Measurements from ENCODE around the gene JUND.

The JUND gene

DNA sequence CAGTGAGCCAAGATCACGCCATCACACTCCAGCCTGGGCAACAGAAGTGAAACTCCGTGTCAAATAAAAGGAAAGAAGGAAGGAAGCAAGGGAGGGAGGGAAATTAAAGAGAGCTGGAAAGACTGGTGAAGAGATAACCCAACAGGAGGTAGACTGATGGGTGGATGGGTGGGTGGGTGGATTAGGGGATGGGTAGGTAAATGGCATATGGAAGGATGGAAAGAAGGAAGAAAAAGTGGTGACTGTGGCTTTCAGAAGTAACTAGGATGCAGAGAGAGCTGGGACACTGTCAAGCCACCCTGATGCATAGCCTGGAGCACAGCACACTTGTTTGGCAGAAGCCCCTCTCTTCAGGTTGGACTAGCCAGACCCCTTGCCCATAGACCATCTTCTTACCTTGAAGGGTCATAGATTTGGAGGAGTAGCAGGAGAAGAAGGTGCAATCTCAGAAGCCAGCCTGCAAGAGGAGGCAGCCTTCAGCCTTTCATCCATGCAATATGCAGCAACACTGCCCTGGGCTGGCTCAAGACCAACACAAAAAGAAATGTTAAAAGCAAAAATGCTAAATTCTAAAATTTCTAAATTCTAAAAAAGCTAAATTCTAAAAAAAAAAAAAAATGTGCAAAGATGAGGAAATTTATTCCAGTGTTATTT is 12.2 kb downstream of the JUND start:
- DNase-seq (ENCODE audit: low read depth in 2 of 2): no peak

- no peak for DNase-seq (ENCODE audit: low read depth in 2 of 2)
Measured at GRCh38 chr19:18266771-18267686, 14.4 kb downstream of the JUND start.

DNA sequence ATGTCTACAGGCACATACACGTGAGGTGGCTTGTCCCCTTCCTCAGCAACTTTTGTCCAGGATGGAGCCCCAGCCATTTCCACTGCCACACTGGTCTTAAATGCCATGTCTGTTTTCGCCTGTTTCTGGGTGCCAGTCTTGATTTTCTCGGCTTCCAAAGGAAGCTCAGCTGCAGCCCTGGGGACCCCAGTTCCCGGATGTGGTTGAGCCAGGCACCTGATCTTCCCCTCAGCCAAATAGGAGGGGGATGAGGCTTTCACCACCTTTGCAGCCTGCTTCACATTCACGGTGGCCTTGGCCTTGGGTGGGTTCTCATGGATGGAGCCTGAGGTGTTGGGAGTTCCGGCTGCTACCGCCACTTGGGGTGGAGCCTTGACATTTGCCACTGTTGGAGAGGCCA is 15.8 kb downstream of the JUND start:
- no peak for DNase-seq (ENCODE audit: low read depth in 2 of 2)

GRCh38 chr19:18264971-18265540 is 16.4 kb downstream of the JUND start:
- DNase-seq (ENCODE audit: low read depth in 2 of 2): no peak

DNA sequence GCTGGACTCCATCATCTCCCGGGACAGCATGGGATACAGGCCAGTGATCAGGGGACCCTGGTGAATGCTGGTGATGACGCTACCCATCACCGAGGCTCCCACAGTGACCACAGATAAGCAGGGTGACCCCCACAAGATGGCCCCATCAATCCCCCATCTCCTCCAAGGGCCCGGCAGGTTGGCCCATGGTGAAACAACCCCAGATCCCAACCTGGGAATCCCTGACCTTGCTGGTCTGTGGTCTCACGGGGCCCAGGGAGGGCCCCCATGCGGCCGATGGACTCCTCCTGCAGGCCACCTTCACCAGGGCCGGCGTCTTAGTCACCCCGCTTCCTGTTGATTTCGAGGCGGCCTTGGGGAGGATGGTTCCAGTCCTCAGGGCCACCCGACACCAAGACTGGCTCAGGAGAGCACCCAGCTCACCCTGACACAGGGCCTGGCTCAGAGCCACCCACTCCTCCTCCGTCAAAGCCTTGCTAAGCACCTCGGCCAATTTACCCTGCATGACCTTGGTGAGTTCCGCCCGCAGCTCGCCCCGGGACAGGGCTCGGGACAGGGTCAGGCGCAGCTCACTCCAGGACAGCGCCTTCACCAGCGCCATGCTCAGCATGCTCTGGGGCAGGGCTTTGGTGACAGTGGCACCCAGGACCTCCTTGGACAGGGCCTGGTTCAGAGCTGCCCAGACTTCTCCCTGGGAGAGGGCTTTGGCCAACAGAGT is 17.1 kb downstream of the JUND start:
- DNase-seq (ENCODE audit: low read depth in 2 of 2): no peak

- no peak for DNase-seq (ENCODE audit: low read depth in 2 of 2)
Measured at GRCh38 chr19:18263324-18264136, 17.9 kb downstream of the JUND start.

- DNase-seq (ENCODE audit: low read depth in 2 of 2): no peak
Measured at GRCh38 chr19:18262917-18263316, 18.5 kb downstream of the JUND start.

GRCh38 chr19:18262144-18262543 is 19.3 kb downstream of the JUND start:
- no peak for DNase-seq (ENCODE audit: low read depth in 2 of 2)

- DNase-seq (ENCODE audit: low read depth in 2 of 2): no peak
Measured at GRCh38 chr19:18261474-18261873, 19.9 kb downstream of the JUND start.

- no peak for DNase-seq (ENCODE audit: low read depth in 2 of 2)
Measured at GRCh38 chr19:18259893-18260292, 21.5 kb downstream of the JUND start.

DNA sequence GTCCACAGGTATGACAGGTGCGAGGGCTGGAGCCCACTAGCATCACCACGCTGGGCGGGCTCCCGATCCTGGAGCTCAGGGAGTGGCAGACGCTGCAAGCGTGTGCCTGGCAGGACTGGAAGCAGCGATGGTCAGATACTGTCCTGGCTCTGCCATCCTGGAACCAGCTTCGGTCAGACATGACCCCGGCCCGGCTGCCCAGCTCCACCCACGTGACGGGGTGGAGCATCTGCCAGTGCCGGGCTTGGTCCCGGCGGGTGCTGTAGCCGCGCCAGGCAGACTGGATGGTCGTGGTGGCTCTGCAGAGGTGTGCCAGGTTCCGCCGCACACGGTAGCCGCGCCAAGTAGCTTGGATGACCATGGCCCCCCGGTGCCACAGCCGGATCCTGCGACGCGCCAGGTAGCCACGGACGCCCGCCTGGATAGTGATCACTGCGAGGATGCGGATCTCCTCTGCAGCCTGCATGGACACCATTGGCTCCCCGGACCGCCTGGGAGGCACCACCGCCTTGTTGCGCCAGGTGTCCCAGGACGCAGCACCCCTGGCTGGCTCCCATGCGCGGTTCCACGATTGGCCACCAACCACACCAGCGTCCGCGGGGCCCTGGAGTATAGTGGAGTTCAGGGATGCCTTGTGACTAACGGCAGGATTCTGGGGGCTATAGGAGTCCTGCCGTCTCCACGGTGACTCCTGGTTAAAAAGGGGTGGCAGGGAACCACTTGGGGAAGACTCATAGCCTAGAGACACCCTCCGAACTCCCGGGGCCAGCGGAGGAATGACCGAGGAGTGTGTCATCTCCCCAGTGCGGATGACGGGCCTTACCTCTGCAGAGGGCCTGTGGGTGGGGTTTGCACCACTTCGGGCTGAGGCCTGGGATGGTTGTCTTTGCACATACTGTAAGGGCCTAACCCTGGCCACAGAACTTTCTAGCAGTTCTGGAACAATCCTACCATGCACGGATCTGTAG is 23.6 kb downstream of the JUND start:
- no peak for DNase-seq (ENCODE audit: low read depth in 2 of 2)

DNA sequence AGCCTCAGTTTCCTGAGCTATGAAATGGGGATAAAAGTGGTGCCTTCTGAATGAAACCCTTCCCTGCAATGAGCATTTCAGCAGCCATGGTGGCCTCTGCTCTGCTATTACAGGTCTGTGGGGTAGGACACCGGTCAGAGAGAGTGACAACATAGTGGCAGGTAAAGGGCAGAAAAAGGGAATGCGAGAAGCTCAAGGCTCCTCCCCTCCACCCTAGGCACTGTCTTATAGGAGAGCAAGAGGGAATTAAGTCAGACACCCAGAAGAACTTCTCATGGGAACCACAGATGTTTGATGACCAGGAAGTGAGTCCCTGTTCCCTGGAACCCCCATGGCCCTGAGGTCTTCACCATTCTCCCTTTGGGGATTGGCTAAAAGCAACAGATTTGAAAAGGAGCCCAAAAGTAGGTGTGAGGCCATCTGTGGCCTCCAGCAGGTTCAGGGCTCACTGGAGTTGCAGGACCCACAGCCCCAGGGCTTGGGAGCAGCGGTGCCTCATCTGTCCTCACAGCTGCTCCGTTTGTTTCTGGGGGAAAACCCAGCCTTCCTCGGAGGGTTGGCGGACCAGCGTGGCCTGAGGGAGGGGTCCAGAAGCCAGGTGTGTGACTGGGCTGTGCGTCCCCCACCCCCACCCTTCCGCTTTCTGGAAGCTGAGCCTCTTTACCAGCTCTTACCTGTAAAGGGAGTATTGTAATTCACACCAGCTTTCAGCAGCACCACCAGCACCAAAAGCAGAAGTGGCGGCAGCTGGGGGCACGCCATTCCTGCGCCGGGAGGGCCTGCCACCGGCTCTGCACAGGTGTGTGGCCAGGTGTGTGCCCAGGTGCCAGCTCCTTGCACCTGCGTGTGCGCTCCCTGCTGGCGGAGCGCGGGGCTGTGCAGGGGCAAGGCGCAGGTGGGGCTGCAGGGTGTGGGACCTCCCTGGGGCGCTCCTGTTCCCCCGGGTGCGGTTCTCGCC is 26.6 kb downstream of the JUND start:
- DNase-seq (ENCODE audit: low read depth in 2 of 2): no peak

- DNase-seq (ENCODE audit: low read depth in 2 of 2): no peak
Measured at GRCh38 chr19:18253716-18254115, 27.7 kb downstream of the JUND start.

- no peak for DNase-seq (ENCODE audit: low read depth in 2 of 2)
Measured at GRCh38 chr19:18253130-18253529, 28.3 kb downstream of the JUND start.

DNA sequence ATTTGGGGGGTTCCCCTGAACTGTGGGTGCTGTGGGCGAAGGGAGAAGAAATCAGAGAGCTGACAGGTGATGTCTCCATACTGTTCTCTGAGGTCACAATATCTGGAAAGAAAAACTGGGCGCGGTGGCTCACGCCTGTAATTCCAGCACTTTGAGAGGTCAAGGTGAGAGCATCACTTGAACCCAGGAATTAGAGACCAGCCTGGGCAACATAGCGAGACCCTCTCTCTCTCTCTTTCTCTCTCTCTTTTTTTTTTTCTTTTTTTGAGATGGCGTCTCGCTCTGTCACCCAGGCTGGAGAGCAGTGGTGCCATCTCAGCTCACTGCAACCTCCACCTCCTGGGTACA is 29.1 kb downstream of the JUND start:
- DNase-seq (ENCODE audit: low read depth in 2 of 2): no peak

- peak; percentile 44 to 47 for DNase-seq (ENCODE audit: low read depth in 2 of 2)
Measured at GRCh38 chr19:18251587-18252369, 29.6 kb downstream of the JUND start.

DNA sequence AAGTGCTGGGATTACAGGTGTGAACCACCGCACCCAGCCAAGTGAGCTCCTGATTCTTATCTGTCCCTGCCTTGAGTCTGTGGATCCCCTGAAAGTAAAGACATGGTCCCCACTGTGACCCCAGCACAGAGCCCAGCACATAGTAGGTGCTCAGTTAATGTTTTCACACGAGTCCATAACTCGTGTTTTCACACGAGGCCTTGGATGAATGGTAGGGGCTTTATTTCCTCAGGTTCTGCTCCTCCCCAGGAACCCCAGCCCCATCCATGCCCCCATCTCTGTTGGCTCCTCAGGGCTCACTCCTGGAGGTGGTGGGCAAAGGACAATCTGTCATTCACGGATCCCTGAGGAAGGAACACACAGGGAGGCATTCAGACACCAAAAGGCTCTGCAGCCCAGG is 31.6 kb downstream of the JUND start:
- DNase-seq (ENCODE audit: low read depth in 2 of 2): no peak

DNA sequence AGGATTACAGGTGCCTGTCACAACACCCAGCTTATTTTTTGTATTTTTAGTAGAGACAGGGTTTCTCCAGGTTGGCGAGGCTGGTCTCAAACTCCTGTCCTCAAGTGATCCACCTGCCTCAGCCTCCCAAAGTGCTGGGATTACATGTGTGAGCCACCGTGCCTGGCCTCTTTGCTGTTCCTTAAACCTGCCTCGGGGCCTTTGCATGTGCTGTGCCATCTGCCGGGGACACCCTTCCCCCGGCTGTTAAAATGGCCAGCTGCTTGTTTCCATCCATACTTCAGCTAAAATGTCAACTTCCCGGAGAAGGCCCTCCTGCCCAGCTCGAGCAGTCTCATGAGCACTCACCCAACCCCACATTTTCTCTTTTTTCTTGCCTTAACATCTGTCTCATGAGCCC is 36.1 kb downstream of the JUND start:
- no peak for DNase-seq (ENCODE audit: low read depth in 2 of 2)

Data from stimulated activated CD8-positive, alpha-beta memory T cell treated with anti-CD3 and anti-CD28 coated beads, Interleukin-15, amount 100 ng/mL, for 48 hours (primary cell).